ENCODE results near the gene TMEM190.
"Not testable (repeated sequence)": the region's sequence is repeated elsewhere in the genome, so short reads cannot be mapped to it uniquely, and the experiment has no call there.

The TMEM190 gene

DNA sequence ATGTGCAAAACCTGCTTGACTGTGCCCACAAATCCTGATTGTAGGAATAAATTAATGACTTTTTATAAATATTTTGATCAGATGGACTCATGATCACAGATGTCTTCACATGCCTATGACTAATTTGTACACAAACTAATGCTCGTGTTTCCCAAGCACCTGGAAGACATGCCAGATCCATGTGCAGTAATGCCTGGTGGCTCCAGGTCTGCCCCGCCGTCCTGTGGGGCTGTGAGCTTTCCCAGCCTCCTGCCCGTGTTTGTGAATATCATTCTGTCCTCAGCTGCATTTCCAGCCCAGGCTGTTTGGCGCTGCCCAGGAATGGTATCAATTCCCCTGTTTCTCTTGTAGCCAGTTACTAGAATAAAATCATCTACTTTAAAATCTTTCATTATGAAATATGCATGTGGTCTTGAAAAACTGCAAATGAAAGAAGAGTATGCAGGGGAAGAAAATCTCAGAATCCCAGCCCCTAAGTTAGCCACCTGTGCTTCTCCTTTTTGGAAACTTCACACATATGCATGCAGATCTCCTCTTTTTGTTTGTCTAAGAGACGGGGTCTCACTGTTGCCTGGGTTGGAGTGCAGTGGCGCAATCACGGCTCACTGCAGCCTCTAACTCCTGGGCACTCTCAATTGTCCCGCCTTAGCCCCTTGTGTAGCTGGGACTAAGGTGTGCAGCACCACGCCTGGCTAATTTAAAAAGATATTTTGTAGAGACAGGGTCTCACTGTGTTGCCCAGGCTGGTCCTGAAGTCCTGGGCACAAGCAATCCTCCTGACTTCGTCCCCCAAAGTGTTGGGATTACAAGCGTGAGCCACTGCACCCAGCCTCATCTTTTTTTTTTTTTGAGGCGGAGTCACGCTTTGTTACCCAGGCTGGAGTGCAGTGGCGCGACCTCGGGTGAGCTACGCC is 15.3 kb downstream of the TMEM190 start:
- H3K27ac ChIP-seq (ENCODE audit: low read depth, low read length), result no peak overlapping the region
- H3K27me3 ChIP-seq (ENCODE audit: control insufficient read depth, insufficient read depth, low read length), result no peaks in the 10 kb centered on the region
- H3K36me3 ChIP-seq (ENCODE audit: control insufficient read depth, insufficient read depth, low read length), result peaks cover 33% of the 10 kb centered on the region
- no peak overlapping the region for H3K9ac ChIP-seq (ENCODE audit: low read length)
- H3K4me1 ChIP-seq (ENCODE audit: control insufficient read depth, insufficient read depth, low read length), result peaks cover 10% of the 10 kb centered on the region
- H3K4me3 ChIP-seq (ENCODE audit: low read length), result no peak overlapping the region

DNA sequence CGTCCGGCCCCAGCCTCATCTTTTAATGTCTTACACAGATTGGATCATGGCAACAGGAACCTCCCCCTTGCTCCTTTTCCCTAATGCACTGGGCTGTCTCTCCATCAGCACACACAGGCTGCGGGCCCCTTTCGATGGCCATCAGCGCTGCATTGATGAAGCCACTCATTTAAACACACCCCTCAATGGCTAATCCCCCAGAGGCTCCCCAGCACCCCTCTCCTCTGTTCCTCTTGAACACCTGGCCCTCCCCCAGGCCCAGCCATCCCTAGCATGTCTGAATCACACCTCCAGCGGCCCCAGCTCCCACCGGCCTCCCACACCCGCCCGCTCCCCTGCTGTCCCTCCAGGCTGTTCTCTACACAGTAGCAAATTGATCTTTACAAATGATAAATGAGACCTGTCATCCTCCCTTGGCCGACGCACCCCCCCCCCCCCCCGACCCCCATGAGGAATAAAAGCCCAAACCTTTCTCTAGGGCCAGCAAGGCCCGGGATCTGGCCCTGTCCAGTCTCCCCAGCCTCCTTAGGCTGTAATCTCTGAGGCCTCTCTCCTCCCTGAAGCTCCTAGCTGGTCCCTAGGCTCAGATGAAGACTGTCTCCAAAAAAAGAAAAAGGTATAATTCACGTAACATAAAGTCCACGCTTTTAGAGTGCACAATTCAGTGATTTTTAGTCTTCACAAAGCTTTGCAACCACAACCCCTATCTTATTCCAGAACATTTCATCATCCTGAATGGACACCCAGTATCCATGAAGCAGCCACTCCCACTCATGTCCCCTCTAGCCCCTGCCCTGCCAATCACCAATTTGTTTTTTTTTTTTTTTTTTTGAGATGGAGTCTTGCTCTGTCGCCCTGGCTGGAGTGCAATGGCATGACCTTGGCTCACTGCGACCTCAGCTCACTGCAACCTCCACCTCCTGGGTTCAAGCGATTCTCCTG is 16.5 kb downstream of the TMEM190 start:
- Histone ChIP-seq H3K27me3 (ENCODE audit: control insufficient read depth, insufficient read depth, low read length) (no peaks in the 10 kb centered on the region), H3K27ac (ENCODE audit: low read depth, low read length) (no peak overlapping the region), H3K36me3 (ENCODE audit: control insufficient read depth, insufficient read depth, low read length) (peaks cover 25% of the 10 kb centered on the region), H3K9ac (ENCODE audit: low read length) (no peak overlapping the region), H3K4me1 (ENCODE audit: control insufficient read depth, insufficient read depth, low read length) (peaks cover 4% of the 10 kb centered on the region), H3K4me3 (ENCODE audit: low read length) (no peak overlapping the region)

DNA sequence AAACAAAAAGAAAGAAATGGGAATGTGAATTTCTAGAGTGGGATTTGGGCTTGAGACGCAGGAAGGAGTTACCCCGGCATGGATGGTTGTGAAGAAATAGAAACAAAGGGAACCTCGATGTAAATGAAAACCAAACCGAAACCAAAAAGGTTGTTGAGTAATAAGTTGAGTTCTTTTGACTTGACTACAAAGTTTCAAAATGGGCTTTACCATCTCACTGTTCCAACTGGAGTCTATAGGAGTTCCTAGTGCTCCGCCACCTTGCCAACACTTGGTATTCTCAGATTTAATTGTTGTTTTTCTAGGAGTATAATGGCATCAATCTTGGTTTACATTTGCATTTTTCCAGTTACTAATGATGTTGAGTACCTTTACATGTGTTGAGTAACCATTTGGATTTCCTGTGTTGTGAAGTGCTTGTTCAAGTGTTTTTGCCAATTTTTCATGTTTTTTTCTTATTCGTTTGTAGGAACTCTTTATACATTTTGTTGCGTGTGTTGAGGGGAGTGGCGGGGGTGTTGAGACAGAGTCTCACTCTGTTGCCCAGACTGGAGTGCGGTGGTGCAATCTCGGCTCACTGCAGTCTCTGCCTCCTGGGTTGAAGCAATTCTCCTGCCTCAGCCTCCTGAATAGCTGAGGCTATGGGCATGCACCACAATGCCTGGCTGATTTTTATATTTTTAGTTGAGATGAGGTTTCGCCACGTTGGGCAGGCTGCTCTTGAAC is 21.7 kb downstream of the TMEM190 start:
- Histone ChIP-seq H3K27me3 (ENCODE audit: control insufficient read depth, insufficient read depth, low read length) (no peaks in the 10 kb centered on the region), H3K27ac (ENCODE audit: low read depth, low read length) (no peak overlapping the region), H3K4me1 (ENCODE audit: control insufficient read depth, insufficient read depth, low read length) (no peaks in the 10 kb centered on the region), H3K9ac (ENCODE audit: low read length) (no peak overlapping the region), H3K4me3 (ENCODE audit: low read length) (no peak overlapping the region), H3K36me3 (ENCODE audit: control insufficient read depth, insufficient read depth, low read length) (peaks cover 12% of the 10 kb centered on the region)

DNA sequence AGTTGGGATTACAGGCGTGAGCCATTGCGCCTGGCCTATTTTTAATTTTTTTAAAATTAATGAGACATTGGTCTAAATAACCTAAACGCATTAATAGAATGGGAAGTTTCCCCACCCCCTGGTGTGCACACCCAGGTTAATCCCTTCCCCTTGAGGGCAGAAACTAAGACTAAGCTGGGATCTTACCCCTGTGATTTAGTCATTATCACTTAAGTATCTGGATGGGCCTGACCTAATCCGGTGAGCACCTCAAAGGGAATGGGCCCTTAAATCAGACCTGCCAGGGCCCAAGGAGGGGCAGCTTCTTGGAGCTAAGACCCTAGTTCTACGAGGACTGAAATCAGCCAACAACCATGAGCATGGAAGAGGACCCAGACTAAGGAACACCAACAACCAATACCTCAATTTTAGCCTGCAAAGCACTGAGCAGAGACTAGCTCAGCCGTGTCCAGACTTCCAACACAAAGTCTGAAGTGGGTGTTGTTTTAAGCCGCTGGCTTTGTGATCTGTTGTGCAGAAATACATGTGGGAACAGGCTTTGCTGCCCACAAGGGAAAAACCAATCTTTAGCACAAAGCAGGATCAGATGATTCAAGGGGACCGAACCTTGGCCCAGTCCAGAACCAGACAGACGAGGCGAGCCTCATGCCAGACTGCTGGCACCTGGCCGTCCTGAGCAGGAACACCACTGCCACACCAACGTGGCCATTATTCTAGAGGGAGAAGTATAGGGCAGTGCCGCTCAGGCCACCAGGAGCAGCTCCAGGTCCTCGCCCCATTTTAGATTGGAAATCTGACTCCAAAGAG is 23.9 kb downstream of the TMEM190 start:
- Histone ChIP-seq H3K4me3 (ENCODE audit: low read length) (no peak overlapping the region), H3K27me3 (ENCODE audit: control insufficient read depth, insufficient read depth, low read length) (no peaks in the 10 kb centered on the region), H3K4me1 (ENCODE audit: control insufficient read depth, insufficient read depth, low read length) (no peaks in the 10 kb centered on the region), H3K36me3 (ENCODE audit: control insufficient read depth, insufficient read depth, low read length) (peaks cover 15% of the 10 kb centered on the region), H3K9ac (ENCODE audit: low read length) (no peak overlapping the region), H3K27ac (ENCODE audit: low read depth, low read length) (no peak overlapping the region)

DNA sequence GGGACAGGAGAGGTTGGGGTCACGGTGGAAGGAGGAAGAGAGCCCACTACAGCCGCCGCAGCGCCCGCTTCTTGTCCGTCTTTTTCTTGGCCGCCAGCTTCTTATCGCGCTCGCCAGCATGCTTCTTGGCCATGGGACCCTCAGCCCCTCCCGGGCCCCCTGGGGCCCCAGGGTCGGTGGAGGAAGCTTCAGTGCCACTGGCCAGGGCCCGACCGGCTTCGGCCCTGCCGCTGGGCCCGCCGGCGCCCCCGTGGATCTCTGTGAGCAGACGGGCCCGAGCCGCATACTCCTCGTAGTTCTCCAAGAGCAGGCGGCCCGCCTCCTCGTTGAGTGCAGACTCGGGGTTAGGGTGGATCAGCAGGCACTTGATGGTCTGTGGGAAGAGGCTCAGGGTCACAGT is 24.8 kb downstream of the TMEM190 start:
- H3K4me3 ChIP-seq (ENCODE audit: low read length); H3K27me3 ChIP-seq (ENCODE audit: control insufficient read depth, insufficient read depth, low read length); H3K27ac ChIP-seq (ENCODE audit: low read depth, low read length); H3K4me1 ChIP-seq (ENCODE audit: control insufficient read depth, insufficient read depth, low read length); H3K9ac ChIP-seq (ENCODE audit: low read length): not testable (repeated sequence)
- peaks cover 15% of the 10 kb centered on the region for H3K36me3 ChIP-seq (ENCODE audit: control insufficient read depth, insufficient read depth, low read length)

DNA sequence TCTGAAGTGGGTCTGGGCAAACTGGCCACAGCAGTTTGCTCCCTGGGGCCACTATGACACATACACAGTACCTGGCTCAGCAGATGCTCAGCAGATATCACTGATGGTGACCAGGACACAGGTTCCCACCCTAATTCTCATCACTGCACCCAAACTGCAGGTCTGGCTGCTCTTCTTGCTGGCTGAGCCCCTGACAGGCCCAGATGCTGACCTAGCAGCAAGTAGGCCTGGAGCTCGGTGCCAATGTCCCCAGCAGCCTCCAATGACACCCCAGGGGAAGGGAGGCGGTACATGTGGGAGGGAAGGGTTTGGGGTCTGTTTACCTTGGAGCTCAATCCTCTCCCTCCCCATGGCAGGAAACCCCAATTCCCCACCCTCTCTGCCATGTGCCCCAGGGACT is 25.9 kb downstream of the TMEM190 start:
- H3K9ac ChIP-seq (ENCODE audit: low read length), result no peak overlapping the region
- H3K4me3 ChIP-seq (ENCODE audit: low read length), result no peak overlapping the region
- no peak overlapping the region for H3K27ac ChIP-seq (ENCODE audit: low read depth, low read length)
- peaks cover 15% of the 10 kb centered on the region for H3K36me3 ChIP-seq (ENCODE audit: control insufficient read depth, insufficient read depth, low read length)
- H3K4me1 ChIP-seq (ENCODE audit: control insufficient read depth, insufficient read depth, low read length), result peaks cover 3% of the 10 kb centered on the region
- no peaks in the 10 kb centered on the region for H3K27me3 ChIP-seq (ENCODE audit: control insufficient read depth, insufficient read depth, low read length)

DNA sequence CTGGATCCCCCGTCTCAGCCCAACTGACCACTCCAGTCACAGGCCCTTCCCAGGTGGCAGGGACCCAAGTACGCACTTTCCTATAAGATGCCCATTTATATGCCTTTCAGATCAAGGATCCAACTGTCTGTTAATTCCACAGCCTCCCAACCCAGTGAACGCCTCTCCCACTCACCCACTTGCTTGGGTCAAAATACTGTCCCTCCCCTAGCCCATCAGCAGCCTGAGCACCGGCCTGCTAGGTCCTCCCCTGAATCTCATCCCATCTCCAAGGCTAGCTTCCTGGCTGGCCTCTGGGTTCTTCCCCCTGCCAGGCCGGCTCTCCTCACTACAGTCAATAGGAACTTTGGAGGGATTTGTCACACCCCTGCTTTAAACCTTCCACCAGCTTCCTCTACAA is 29.0 kb downstream of the TMEM190 start:
- no peak overlapping the region for H3K9ac ChIP-seq (ENCODE audit: low read length)
- no peaks in the 10 kb centered on the region for H3K27me3 ChIP-seq (ENCODE audit: control insufficient read depth, insufficient read depth, low read length)
- H3K27ac ChIP-seq (ENCODE audit: low read depth, low read length), result no peak overlapping the region
- H3K4me1 ChIP-seq (ENCODE audit: control insufficient read depth, insufficient read depth, low read length), result peaks cover 7% of the 10 kb centered on the region
- peaks cover 15% of the 10 kb centered on the region for H3K36me3 ChIP-seq (ENCODE audit: control insufficient read depth, insufficient read depth, low read length)
- H3K4me3 ChIP-seq (ENCODE audit: low read length), result no peak overlapping the region

DNA sequence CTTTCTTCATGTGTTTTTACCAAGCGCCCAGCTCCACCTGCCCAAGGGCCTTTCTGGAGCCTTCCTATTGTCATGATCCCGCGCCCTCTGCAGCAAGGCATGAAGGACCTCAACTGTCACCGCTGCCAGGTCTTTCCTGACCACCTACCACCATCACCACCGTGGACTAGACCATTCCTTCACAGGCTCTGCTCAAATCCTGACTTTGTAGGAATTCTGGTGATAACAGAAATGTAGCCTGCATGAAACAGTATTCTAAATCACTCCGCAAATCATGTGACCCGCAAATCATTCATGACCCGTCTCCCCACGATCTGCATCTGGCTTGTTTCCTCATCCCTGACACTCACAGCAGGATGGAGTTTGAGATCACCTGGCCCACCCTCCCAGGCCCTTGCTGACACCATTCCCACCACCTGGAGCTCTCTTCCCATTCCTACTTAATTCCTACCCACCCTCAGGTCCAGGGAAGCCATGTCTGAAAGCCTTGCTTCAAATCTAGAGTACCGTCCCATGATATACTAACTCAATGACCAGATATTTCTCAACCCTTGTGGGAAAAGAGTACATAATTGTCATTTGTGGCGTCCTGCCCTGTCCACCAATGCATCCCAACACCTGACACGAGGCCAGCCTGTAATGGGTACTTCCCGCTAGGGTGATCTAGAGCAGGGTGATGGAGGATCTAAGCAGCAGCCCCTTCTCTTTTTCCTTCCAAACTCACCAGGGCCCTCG is 29.6 kb downstream of the TMEM190 start:
- Histone ChIP-seq H3K9ac (ENCODE audit: low read length) (no peak overlapping the region), H3K27me3 (ENCODE audit: control insufficient read depth, insufficient read depth, low read length) (no peaks in the 10 kb centered on the region), H3K4me3 (ENCODE audit: low read length) (peak overlapping the region; percentile 78), H3K27ac (ENCODE audit: low read depth, low read length) (no peak overlapping the region), H3K36me3 (ENCODE audit: control insufficient read depth, insufficient read depth, low read length) (peaks cover 10% of the 10 kb centered on the region), H3K4me1 (ENCODE audit: control insufficient read depth, insufficient read depth, low read length) (peaks cover 7% of the 10 kb centered on the region)

DNA sequence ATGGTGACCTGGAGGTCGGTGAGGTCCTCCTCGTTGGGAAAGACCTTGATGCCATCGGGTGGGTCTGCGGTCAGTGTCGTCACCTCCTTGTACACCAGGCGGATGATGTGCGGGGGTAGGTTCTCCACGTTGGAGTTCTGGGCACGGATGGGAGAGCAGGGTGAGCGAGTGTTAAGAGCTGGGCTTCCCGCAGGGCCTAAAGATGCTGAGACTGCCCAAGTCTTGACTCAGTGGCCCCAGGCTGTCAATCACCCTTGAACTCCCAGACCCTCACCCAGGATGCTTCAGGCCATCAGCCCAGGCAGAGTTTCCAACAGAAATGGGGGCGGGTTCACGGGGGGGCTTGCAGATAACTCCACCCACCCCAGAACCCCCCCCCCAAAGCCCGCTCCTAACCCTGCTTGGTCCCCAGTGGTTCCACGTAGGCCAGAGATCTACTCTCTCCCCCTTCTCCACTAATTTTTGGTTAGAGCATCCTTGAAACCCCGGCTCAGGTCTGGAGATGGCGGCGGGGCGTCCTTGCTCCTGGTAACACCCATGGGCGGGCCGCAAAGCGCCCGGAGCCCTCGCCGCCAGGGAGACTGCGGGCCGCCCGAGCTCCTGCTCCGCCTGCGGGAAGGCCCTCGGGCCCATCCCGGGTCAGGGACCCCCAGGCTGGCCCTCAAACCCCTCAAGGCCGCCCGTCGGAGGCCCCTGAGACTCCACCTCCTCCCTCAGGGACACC is 30.4 kb downstream of the TMEM190 start:
- Histone ChIP-seq H3K4me3 (ENCODE audit: low read length) (peak overlapping the region; percentile 78), H3K27me3 (ENCODE audit: control insufficient read depth, insufficient read depth, low read length) (no peaks in the 10 kb centered on the region), H3K36me3 (ENCODE audit: control insufficient read depth, insufficient read depth, low read length) (peaks cover 10% of the 10 kb centered on the region), H3K9ac (ENCODE audit: low read length) (peak overlapping the region; percentile 45), H3K4me1 (ENCODE audit: control insufficient read depth, insufficient read depth, low read length) (peaks cover 7% of the 10 kb centered on the region), H3K27ac (ENCODE audit: low read depth, low read length) (peak overlapping the region; percentile 98)

DNA sequence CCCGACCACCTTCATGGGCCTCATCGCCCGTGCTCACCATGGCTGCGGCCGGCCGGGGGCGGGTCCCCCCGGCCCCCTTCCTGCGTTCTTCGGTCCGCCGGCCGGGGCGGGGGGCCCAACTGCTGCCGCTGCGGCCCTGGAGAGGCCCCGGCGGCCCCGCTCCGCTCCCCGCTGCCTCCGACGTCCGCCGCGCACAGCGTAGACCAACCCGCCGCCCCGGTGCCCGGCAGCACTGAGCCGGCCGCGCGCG is 30.8 kb downstream of the TMEM190 start, which contains the start of gene UBE2S:
Gene UBE2S (minus strand): TSS at position 239 of the 250 bp plus-strand sequence. CDS start 199 bp downstream, at position 40.
- not testable (repeated sequence) for H3K27me3 ChIP-seq (ENCODE audit: control insufficient read depth, insufficient read depth, low read length); H3K4me1 ChIP-seq (ENCODE audit: control insufficient read depth, insufficient read depth, low read length); H3K36me3 ChIP-seq (ENCODE audit: control insufficient read depth, insufficient read depth, low read length)
- Histone ChIP-seq H3K4me3 (ENCODE audit: low read length) (peak within 1 kb of the TSS; percentile 78), H3K9ac (ENCODE audit: low read length) (peak within 1 kb of the TSS; percentile 45), H3K27ac (ENCODE audit: low read depth, low read length) (peak within 1 kb of the TSS; percentile 98)
